KBM-7 (cell line): ENCODE results near the gene MGAT5.

Source experiments
- DNase-seq: peaks from one replicate; pipeline ENCODE4 v3.0.0-alpha.2; 2015
- in situ Hi-C: fragments of 300-500 bp; cut with MboI; formaldehyde crosslinking; loops from 2 replicates; pipeline ENCODE4 v1.14.3; 2020; ENCODE audit warnings: low sequenced_read_pairs, low pct_unique_long_range_greater_than_20kb, mixed read lengths

MGAT5 gene

DNA sequence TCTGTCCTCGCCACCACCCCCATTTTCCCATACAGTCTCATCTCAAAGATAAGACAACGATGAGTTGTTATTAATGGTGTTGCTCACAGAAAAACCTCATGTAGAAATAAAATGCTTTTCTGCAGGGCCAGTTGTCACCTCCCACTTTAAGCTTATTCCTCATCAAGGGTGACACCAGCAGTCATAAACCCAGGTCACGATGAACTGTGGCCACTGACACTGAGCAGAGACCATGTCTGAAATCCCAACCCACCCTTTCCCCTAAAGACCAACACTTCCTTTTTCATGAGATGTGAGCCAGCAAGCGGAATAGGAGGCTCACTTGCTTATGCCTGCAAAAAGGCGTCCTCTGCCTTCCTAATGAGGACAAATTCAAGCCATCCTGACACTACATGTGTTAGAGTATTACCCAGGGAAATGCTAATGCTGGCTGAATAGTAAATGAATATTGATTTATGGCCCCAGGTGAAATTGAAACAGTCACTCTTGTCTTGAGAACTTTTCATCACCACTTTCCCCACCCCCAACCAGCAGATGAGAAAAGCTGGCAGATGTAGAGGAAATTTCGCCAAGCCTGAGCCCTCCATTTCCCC, 228.4 kb downstream of the MGAT5 start:
- in situ Hi-C loops: no loop called here
- DNase-seq: no peak

DNA sequence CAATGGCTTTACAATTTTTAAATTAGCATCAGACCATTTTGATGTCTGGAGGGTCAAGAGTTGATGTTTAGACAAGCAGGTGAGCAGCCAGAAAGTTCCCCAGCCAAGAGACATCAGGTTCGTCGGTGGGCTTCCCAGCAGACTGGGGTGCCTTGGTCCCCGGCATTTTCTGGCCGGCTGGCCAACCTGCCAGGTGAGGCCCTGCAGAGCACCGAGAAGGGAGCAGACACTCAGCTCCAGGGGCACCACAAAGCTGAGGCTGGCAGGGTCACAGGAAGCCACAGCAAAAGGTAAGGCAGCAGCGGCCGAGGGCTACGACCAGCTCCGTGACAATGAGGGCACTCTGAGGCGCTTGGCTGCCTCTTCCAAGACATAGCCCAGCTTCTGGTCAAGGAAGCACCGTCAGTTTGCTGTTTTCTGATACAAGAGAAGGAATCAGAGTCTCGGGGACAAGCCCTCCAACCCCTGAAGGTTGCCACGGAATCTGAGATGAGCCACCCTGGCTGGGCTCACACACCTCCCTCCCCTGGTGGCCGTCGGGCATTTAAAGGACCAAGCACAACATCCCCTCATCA, 229.0 kb downstream of the MGAT5 start:
- in situ Hi-C loops: no loop called here
- DNase-seq: no peak

DNA sequence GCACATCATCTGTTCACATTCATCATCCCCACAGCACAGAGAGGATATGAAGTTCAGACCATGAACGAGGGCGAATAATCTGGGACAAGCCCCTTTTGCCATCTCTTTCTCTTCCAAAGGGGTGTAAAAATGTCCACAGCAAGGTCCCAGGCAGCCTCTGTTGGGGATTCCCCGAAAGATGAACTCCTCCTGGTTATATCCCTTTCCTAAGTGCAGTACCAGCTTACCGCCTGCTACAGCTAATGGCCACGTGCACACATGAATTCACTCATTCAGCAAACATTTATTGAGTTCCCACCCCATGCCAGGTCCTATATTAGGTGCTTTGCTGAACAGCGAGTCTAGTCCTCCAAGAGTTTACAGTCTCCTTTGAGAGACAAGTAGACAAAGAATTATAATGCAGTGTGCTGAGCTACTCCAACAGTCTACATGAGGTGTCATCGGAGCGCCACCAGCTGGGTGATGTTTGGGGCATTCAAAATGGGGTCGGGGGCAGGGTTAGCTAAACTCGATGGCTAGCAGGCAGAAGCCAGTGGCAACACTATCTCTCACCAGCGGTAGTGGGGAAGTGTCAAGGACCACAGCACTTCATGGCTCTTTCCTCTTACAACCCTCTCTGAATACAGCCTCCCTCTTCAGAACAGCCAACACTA, 236.0 kb downstream of the MGAT5 start:
- no peak for DNase-seq
- in situ Hi-C loops: no loop called here

DNA sequence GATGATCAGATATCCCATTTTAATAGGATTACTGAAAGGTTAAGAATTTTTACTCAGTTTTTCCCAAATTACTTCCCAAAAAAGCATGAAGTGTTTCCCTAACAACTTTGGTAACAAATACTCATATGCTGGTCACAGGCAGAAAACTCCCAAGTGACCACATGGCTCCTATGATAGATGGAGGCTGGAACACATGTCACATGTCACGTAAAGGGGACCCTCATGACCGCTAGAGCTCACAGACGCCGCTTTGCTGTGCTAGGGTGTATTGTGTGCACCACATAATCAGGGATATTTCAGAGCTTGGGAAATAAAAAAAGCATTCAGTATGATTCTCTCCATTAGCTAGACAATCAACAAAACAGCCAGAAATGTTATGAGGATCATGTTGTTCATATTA, 236.7 kb downstream of the MGAT5 start:
- in situ Hi-C loops: no loop called here
- DNase-seq: no peak

DNA sequence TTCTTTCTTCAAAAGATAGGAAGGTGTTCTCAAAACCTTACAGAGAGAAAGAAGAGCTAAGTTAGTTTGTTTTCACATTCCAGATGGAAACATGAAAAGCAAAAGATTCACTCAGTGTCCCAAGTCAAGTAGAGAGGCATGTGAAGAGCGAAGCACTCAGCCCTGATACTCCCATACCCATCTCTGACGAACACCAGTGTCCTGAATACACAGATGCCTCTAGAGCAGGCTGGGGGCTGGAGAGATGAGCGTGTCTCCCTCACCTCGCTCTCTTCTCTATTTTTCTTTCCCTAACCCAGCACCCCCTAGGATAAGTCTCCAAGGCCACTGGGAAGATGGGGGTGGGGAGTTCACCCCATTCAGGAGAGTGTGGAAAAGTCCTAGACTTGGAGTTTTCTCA, 237.2 kb downstream of the MGAT5 start:
- DNase-seq: no peak
- in situ Hi-C loops: no loop called here

DNA sequence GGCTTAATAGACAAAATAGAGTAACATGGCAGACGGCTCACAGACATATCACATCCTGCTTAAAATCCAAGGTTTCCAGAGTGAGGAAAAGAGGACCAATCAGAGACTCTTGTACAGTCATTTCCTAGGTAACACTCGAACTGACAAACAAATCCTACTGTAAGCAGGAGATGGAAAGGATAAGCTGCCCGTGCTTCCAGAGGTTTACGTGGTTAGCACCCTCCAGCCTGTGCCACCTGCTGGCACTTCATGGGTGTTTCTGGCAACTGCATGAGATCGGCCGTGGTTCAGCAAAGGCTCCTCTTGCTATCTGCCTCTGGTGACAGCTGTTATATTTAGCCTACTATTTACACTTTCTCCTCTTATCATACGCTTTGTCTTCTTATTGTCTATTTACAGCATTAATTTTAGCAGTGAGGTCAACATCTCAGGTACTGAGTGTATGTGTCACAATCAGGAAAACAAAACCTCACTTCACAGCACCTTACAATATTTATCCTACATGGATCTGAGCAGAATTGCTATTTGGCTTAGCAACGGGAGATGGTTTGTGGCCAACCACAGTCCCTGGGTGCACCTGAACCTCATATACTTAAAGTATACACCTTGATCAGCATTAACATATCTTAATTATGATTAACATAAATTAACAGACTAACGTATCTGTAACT, 238.0 kb downstream of the MGAT5 start:
- in situ Hi-C loops: no loop called here

DNA sequence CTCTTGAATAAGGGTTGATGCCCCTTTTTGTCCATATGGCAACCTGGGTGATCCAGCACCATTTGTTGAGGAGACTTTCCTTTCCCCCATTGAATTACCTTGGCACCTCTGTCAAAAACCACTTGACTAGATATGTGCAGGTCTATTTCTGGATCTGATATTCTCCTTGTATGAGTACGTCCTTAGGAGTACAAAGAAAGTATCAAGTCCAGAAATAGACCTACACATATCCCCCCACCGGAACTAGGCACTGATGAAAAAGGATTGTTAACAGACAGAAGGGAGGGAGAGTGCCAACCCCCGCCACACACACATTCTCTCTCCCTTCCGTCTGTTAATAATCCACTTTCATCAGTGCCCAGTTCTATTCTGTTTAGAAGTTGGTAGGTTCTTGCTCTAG, 239.9 kb downstream of the MGAT5 start:
- no peak for DNase-seq
- in situ Hi-C loops: no loop called here

More for the DNA sequence above, 238.0 kb downstream of the MGAT5 start:
- DNase-seq: no peak

DNA sequence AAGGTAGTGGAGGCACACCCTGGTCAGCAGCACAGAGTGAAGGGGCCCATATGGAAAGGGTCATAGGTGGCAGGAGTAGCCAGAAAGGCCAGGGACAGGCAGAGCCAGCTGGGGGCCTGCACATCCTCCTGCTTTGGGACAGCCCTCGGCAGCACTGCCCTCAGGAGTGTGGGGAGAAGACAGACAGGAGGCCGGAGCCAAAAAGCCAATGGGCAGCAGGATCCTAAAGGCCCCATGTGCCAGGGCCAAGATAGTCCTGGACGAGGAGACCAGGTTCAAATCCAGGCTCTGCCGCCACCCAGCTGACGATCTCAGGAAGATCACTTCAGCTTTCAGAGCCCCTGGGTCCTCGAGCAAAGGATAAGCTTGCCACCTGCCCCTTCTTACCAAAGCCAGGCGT, 244.8 kb downstream of the MGAT5 start:
- in situ Hi-C loops: no loop called here

DNA sequence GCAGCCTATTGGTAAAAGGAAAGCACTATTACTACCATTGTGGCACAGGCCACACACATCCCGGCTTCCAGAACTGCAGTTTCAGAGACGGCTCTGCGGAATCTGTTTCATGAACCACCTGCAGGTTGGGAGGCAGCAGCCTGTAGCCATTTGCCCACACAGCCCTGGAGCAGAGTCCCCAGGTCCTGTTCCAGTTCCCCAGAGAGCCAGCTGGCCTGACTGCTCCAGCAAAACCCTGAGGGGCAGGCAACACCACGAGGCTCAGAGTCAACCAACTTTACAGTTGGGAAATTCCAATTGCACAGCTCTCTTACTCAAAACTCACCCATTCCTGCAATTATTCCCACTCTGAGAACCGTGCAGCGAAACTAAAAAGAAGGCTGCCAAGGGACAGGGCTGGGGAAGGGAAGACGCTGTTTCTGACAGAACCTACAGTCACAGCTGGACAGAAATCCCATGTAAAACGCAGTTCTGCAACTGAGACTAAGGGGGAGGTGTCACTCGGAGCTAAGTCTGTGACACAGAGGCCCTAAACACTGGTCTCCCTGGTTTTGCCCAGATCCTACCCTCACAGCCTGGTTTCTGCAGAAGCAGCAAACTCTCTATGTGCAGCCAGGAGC, 245.5 kb downstream of the MGAT5 start:
- in situ Hi-C loops: no loop called here
- DNase-seq: no peak

More for the DNA sequence above, 244.8 kb downstream of the MGAT5 start:
- no peak for DNase-seq

DNA sequence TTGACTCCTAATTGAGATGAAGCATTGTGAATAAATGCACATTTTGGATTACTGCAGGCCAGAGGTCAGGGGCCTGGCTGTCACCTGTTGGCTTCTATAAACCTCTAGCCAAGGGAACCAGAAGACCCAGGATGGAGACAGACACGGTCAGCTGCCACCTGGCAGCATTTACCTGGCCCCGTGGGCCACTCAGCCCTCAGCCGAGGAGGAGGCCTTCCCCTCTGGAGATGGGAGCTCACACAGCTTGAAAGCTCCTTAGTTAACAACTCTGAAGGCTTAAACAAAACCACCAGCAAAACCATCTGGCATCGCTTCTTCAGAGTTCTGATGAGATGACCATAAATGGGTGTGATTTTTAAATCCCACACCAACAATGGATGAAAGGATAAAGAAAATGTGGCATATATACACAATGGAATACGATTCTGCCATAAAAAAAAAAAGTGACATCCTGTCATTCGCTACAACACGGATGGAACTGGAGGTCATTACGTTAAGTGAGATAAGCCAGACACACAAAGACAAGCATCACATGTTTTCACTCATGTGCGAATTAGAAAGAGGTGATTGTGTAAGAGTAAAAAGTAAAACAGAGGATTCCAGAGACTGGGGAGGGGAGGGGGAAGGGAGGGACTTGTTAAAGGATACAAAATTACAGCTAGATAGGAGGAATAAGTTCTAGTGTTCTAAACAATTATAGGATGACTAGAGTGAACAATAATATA, 246.5 kb downstream of the MGAT5 start:
- no peak for DNase-seq
- in situ Hi-C loops: no loop called here

DNA sequence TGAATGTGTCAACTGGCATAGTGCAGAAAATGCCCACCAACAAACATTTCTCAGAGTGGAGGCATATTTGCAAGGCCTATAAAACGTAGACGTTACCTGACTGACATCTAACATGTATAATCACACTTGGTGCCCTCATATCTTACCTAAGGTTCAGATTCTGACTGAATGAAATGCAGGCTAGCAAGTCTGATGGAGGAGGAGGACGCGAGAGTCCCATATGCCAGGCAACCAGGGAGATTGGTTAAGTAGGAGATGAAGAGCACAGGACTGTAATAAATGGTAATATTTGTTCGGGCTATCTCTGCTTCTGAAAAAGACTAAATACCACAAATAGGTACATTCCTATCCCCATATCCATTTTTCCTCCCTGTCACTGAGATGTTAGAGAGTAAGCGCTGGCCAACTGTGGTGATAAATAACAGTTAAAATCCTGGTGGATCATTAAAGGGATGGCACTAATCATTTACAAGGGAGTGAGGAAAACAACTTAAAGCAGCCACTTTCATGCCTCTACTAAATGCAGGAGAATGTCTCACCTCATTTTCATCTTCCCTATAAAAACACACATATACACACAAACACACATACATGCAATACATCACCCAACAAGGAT, 247.7 kb downstream of the MGAT5 start:
- in situ Hi-C loops: no loop called here
- no peak for DNase-seq

DNA sequence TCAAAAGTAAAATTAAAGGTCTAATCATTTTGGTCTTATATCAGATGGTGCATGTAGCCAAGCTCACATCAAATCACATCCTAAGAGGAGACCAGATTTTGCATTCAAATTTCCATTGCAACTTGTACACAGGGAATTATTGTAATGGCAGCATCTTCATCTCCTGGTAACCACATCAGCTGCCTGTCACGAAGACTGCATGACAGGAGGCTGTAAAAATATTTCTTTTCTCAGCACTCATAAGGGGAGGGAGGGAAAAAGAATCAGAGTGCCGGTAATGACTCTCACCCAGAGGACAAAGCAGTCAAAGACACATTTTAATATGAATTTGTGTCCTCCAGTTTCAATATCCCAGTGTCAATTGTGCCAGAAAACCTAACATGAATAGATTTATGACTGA, 248.2 kb downstream of the MGAT5 start:
- DNase-seq: no peak
- in situ Hi-C loops: no loop called here
